GM18502 (cell line): ENCODE data around the gene RBM25.
"Not testable (repeated sequence)": the region's sequence is repeated elsewhere in the genome, so short reads cannot be mapped to it uniquely, and the experiment has no call there.

Experiments used
- ATAC-seq: cut with Tn5 transposase; IDR thresholded peaks from one replicate; pipeline ENCODE4 v1.9.1; 2021; ENCODE audit warnings: mild to moderate bottlenecking; ENCODE audit not compliant: unreplicated experiment, poor library complexity

The RBM25 gene

DNA sequence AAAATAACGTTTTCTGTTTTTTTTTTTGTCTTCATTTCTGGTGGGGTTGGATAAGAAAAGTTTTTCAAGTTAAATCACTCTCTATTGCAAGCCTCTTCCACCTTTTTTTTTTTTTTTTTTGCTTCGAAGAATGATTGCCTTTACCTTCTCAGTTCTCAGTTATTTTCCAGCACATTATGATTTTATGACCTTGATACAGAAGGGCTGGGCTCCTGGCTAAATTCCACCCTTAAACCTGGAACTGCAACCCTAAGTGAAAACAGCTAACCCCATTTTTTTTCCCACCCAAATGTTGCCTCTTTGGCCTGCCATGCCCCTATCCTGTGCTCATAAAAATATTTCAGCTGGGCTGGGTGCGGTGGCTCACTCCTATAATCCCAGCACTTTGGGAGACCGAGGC is 109.4 kb downstream of the RBM25 start:
- ATAC-seq: no peak

DNA sequence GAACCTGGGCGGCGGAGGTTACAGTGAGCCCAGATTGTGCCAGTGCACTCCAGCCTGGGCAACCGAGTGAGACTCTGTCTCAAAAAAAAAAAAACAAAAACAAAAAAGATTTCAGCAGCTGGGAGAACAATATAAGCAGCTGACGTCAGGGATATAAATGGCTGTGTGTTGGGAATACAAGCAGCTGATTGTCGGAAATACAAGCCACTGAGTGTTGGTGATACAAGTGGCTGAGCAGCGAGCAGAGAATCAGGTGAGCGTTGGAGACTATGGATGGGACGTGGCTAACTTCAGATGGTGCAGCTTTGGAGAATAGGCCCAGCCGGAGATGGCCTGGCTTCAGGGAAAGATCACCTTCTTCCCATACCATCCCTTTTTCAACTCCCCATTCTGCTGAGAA is 109.9 kb downstream of the RBM25 start:
- ATAC-seq: no peak

DNA sequence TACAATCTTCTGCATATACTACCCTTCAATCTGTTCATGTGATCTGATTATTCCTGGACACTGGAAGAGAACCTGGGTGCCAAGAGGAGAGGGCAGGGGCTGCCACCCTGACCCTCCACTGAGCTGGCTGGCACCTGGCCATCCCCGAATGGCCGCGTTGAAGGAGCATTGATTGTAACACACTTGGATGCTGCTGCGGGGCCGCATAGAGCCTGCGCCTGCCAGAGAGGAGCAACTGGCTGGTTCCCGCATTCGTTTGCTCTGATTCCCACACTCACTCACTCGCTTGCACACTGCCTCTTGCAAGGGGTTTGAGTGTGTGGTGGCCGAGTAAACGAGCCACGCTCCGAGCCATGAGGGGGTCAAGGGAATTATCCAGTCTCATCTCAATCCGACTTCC is 110.4 kb downstream of the RBM25 start:
- no peak for ATAC-seq

DNA sequence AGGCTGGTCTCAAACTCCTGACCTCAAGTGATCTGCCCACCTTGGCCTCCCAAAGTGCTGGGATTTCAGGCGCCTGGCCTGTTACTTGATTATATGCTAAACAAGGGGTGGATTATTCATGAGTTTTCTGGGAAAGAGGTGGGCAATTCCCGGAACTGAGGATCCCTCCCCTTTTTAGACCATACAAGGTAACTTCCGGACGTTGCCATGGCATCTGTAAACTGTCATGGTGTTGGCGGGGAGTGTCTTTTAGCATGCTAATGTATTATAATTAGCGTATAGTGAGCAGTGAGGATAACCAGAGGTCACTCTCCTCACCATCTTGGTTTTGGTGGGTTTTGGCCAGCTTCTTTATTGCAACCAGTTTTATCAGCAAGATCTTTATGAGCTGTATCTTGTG is 111.5 kb downstream of the RBM25 start:
- ATAC-seq: not testable (repeated sequence)

DNA sequence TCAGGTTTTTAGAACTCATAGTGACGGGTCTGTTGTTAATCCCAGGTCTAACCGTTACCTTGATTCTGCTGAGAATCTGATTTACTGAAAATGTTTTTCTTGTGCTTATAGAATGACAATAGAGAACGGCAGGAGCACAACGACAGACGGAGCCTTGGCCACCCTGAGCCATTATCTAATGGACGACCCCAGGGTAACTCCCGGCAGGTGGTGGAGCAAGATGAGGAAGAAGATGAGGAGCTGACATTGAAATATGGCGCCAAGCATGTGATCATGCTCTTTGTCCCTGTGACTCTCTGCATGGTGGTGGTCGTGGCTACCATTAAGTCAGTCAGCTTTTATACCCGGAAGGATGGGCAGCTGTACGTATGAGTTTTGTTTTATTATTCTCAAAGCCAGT is 112.4 kb downstream of the RBM25 start:
- ATAC-seq: no peak

DNA sequence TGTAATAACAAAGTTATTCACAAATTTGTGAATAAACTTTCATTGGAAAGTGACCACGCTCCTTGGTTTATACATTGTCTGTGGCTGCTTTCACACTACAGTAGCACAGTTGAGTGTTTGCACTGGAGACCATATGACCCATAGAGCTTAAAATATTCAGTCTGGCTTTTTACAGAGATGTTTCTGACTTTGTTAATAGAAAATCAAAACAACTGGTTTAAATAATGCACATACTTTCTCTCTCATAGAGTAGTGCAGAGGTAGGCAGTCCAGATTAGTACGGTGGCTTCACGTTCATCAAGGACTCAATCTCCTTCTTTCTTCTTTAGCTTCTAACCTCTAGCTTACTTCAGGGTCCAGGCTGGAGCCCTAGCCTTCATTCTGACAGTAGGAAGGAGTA is 114.2 kb downstream of the RBM25 start:
- ATAC-seq: no peak

DNA sequence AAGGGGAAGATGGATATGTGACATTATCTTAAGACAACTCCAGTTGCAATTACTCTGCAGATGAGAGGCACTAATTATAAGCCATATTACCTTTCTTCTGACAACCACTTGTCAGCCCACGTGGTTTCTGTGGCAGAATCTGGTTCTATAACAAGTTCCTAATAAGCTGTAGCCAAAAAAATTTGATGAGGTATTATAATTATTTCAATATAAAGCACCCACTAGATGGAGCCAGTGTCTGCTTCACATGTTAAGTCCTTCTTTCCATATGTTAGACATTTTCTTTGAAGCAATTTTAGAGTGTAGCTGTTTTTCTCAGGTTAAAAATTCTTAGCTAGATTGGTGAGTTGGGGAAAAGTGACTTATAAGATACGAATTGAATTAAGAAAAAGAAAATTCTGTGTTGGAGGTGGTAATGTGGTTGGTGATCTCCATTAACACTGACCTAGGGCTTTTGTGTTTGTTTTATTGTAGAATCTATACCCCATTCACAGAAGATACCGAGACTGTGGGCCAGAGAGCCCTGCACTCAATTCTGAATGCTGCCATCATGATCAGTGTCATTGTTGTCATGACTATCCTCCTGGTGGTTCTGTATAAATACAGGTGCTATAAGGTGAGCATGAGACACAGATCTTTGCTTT is 114.9 kb downstream of the RBM25 start:
- no peak for ATAC-seq
